ENCODE results near the gene PRPF38B.
"Not testable (repeated sequence)": the region's sequence is repeated elsewhere in the genome, so short reads cannot be mapped to it uniquely, and the experiment has no call there.

The PRPF38B gene

GRCh38 chr1:108681701-108682100, 10.4 kb upstream of the PRPF38B start:
- DNase-seq, result not testable (repeated sequence)

GRCh38 chr1:108685529-108685928, 6.6 kb upstream of the PRPF38B start:
- DNase-seq, result no peak

GRCh38 chr1:108686614-108687313, 5.3 kb upstream of the PRPF38B start:
- no peak for DNase-seq

- no peak for DNase-seq
Observed at GRCh38 chr1:108691128-108691941, 775 bp upstream of the PRPF38B start.

GRCh38 chr1:108692724-108693655, 880 bp downstream of the PRPF38B start:
- DNase-seq, result peak; percentile 83 to 89

- DNase-seq, result no peak
Observed at GRCh38 chr1:108695535-108695934, 3.4 kb downstream of the PRPF38B start.

- DNase-seq, result no peak
Observed at GRCh38 chr1:108699375-108700332, 7.5 kb downstream of the PRPF38B start.

GRCh38 chr1:108701176-108701849, 9.2 kb downstream of the PRPF38B start:
- no peak for DNase-seq

- DNase-seq, result not testable (repeated sequence)
Observed at GRCh38 chr1:108702109-108702508, 10.0 kb downstream of the PRPF38B start.

- DNase-seq, result peak; percentile 14 to 65
Observed at GRCh38 chr1:108703939-108704338, 11.8 kb downstream of the PRPF38B start.

- no peak for DNase-seq
Observed at GRCh38 chr1:108704496-108704895, 12.4 kb downstream of the PRPF38B start.

GRCh38 chr1:108706643-108707042, 14.5 kb downstream of the PRPF38B start:
- DNase-seq, result no peak

- peak; percentile 62 to 81 for DNase-seq
Observed at GRCh38 chr1:108708691-108709660, 16.9 kb downstream of the PRPF38B start.

GRCh38 chr1:108712606-108713150, 20.6 kb downstream of the PRPF38B start, which contains the start of gene FNDC7:
TSS of gene FNDC7 (plus strand) at chr1:108712908. CDS start at chr1:108712934, 26 bp downstream.
- no peak for DNase-seq

GRCh38 chr1:108715932-108716331, 23.8 kb downstream of the PRPF38B start:
- no peak for DNase-seq

- DNase-seq, result no peak
Observed at GRCh38 chr1:108716437-108717230, 24.5 kb downstream of the PRPF38B start.

- DNase-seq, result no peak
Observed at GRCh38 chr1:108717774-108718316, 25.7 kb downstream of the PRPF38B start.

- DNase-seq, result no peak
Observed at GRCh38 chr1:108718927-108719655, 27.0 kb downstream of the PRPF38B start.

Data from CD4-positive, alpha-beta T cell treated with Interferon alpha-2 for 1 hour (primary cell).